T follicular helper cell (primary cell): ENCODE measurements around the gene HAT1.
"Not testable (repeated sequence)": the region's sequence is repeated elsewhere in the genome, so short reads cannot be mapped to it uniquely, and the experiment has no call there.

Source experiments
- DNase-seq: peaks from one replicate; pipeline ENCODE4 v3.0.0-alpha.2; 2020; ENCODE audit warnings: low read depth
- total RNA-seq, 2 experiments: gene quantifications; one replicate each; lab custom pipeline; 2026; lab: John Stamatoyannopoulos, UW

HAT1 gene
- total RNA-seq, result 37.7 to 72.9 reads per million in 2 experiments

- DNase-seq, result peak; percentile 95
These were observed at the start of gene HAT1 for GRCh38 chr2:171922230-171923022. Gene HAT1 (plus strand): TSS chr2:171922461. CDS start chr2:171922501, 40 bp downstream.

- no peak for DNase-seq
These were observed 47.7 kb upstream of the HAT1 start for GRCh38 chr2:171874517-171874916.

- DNase-seq, result no peak
These were observed 47.3 kb upstream of the HAT1 start for GRCh38 chr2:171874963-171875362.

GRCh38 chr2:171878481-171878993 lies 43.7 kb upstream of the HAT1 start:
- no peak for DNase-seq

- no peak for DNase-seq
These were observed 42.4 kb upstream of the HAT1 start for GRCh38 chr2:171879865-171880264.

- no peak for DNase-seq
These were observed 41.5 kb upstream of the HAT1 start for GRCh38 chr2:171880774-171881173.

GRCh38 chr2:171882089-171882769 lies 40.0 kb upstream of the HAT1 start:
- no peak for DNase-seq

GRCh38 chr2:171883275-171883893 lies 38.9 kb upstream of the HAT1 start:
- no peak for DNase-seq

GRCh38 chr2:171889333-171889732 lies 32.9 kb upstream of the HAT1 start:
- DNase-seq, result no peak

GRCh38 chr2:171889808-171890207 lies 32.5 kb upstream of the HAT1 start:
- no peak for DNase-seq

- DNase-seq, result no peak
These were observed 29.0 kb upstream of the HAT1 start for GRCh38 chr2:171893196-171893823.

- DNase-seq, result peak; percentile 48
These were observed 28.2 kb upstream of the HAT1 start, which contains the start of gene SLC25A12 for GRCh38 chr2:171893824-171894611. Gene SLC25A12 (minus strand): TSS chr2:171894244. CDS start chr2:171894214, 30 bp downstream.

GRCh38 chr2:171894612-171894947 lies 27.7 kb upstream of the HAT1 start:
- DNase-seq, result no peak

- no peak for DNase-seq
These were observed 26.5 kb upstream of the HAT1 start for GRCh38 chr2:171895786-171896185.

- DNase-seq, result not testable (repeated sequence)
These were observed 22.5 kb upstream of the HAT1 start for GRCh38 chr2:171899623-171900282.

GRCh38 chr2:171902840-171903420 lies 19.3 kb upstream of the HAT1 start:
- no peak for DNase-seq

- DNase-seq, result no peak
These were observed 14.0 kb upstream of the HAT1 start for GRCh38 chr2:171908235-171908634.

- DNase-seq, result no peak
These were observed 13.0 kb upstream of the HAT1 start for GRCh38 chr2:171909266-171909665.

- DNase-seq, result no peak
These were observed 11.8 kb upstream of the HAT1 start for GRCh38 chr2:171910494-171910893.

- DNase-seq, result no peak
These were observed 8.7 kb upstream of the HAT1 start for GRCh38 chr2:171913517-171913916.
